ENCODE measurements around the gene SEMA4C.
A peak's percentile ranks its signal among the peaks of the same experiment; 100 is the strongest.
"Not testable (repeated sequence)": the region's sequence is repeated elsewhere in the genome, so short reads cannot be mapped to it uniquely, and the experiment has no call there.

SEMA4C gene

GRCh38 chr2:96898641-96899412, 28.9 kb upstream of the SEMA4C start:
- Histone ChIP-seq H3K4me3 (no peak overlapping the region), H3K27ac (peak overlapping the region in 9 of 21 experiments; percentile 5 to 77 (median 50))

DNA sequence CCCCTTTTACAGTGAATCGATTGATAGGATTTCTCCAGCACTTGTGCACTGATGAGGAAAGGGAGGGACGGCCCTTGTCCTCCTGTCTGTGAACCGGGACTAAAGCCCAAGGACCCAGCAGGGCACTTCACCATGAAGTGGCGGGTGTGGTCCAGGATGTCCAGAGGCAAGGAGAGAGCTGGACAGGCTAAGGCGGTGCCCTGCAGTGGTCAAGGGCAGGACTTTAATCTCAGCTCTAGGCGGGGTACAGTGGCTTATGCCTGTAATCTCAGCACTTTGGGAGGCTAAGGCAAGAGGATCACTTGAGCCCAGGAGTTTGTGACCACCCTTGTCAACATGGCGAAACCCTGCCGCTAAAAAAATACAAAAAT, 28.2 kb upstream of the SEMA4C start:
- Histone ChIP-seq H3K4me3 (no peak overlapping the region), H3K27ac (peak overlapping the region in 10 of 21 experiments; percentile 4 to 77 (median 36))

DNA sequence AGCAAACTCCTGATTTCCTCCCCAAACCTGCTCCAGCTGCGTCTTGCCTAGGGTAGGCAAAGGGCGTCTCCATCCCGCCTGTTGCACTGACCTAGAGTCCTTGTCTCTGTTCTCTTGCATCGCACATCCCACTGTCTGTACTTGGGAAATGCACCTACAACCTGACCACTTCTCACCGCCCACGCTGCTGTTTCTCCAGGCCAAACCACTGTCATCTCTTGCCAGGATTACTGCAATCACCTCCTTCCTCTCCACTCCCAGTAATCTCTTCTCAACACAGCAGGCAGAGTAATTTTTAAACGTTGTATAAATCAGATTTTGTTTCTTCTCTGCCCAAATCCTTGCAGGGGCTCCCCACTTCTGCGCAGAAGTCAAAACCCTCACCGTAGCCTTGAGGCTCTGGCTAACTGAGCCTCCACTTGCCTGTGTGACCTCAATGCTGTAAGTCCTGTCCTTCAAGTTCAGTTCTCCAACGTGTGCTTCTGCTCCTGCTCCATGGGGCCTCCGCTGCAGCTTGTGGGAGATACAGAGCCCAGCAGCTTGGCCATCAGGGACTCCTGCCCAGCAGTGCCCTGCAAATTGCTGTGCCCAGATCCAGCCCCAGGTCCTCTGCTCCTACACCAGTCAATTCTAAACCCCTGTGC, 27.7 kb upstream of the SEMA4C start:
- no peak overlapping the region for H3K4me3 ChIP-seq
- H3K27ac ChIP-seq: peak overlapping the region in 10 of 21 experiments; percentile 4 to 77 (median 36)

GRCh38 chr2:96895746-96896651, 26.1 kb upstream of the SEMA4C start:
- peak overlapping the region in 12 of 21 experiments; percentile 2 to 77 (median 37) for H3K27ac ChIP-seq

DNA sequence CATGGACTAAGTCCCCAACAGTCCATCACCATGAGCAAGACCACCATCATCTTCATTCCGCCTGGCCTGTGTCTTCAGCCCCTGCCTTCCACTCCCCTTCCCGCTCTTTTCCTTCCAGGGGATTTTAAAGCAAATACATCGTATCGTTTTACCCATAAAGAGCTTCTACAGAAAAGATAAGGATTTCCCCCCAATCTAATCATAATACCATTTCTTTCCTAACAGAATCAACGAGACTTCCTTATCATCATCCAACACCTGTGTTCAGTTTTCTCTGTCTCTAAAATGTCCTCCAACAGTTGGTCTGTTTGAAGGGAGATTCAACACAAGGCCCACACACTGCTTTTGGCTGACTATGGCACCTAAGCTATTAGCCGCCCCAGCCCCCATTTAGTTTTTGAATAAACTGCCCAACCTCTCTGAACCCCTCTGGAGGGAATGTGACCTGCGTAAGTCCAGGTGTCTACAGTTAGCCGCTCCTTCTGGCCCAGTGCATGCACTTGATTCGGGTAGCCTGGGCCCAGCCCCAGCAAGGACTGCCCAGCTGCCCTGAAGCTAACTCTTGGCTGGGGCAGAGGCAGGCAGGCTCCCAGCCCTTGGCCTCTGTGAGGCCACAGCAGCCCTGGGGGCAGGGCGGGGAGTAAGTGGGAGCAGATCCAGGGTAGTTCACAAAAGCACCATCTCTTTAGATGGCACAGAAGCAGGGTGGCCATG, 25.3 kb upstream of the SEMA4C start:
- Histone ChIP-seq H3K4me3 (no peak overlapping the region), H3K27ac (peak overlapping the region in 13 of 21 experiments; percentile 2 to 77 (median 37))

More at GRCh38 chr2:96895746-96896651, 26.1 kb upstream of the SEMA4C start:
- H3K4me3 ChIP-seq: no peak overlapping the region

DNA sequence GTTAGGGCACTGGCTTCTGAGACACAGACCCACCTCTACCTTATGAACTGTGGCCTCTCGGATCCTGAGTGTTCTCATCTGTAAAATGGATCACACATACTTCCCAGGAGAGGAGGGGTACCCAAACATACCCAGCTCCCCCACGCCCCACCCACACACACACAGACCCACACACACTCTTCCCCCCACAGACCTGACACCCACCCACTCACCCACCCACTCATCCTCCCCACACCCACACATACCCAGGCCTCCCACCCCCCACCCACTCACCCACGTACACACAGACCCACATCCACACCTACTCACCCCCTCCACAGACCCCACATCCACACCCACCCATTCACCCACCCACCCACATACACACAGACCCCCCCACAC, 24.3 kb upstream of the SEMA4C start:
- no peak overlapping the region for H3K4me3 ChIP-seq
- H3K27ac ChIP-seq: peak overlapping the region in 5 of 21 experiments; percentile 30 to 59 (median 51)

GRCh38 chr2:96893289-96894150, 23.6 kb upstream of the SEMA4C start:
- H3K27ac ChIP-seq: peak overlapping the region in 6 of 21 experiments; percentile 30 to 59 (median 46)
- no peak overlapping the region for H3K4me3 ChIP-seq

DNA sequence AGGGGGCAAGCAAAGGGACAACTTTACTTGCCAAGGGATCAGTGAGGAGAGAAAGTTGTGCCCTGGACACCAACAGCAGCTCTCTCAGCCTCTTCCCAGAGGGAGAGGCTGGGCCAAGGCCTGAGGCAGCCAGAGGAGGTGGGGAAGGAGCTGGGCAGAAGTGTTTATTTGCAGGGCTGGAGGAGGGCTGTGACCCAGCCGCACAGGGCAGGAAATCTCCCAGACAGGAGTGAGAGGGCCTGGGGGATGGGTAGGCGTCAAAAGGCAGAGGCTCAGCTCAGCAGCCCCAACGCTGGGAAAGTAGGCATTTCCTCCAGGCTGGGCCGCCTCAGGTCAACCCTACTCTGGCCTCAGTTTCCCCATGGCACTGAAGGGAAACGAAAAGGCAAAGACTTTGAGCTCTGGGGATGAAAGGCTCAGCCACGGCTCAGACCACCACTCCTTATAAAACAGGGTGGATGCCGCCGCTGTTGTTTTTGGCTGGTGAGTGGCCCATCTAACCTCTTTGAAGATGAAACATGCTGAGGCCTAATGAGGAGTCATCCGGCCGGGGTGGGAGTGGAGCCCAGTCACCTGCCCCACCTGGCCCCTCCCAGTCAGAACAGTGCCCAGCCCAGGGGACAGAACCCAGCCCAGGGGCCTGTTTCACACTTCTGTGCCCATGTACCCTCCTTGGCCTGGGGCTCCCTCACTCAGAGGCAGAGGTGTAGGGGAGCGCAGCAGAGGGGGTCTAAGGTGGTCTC, 21.9 kb upstream of the SEMA4C start:
- H3K27ac ChIP-seq: peak overlapping the region in 7 of 21 experiments; percentile 3 to 63 (median 52)

GRCh38 chr2:96890726-96891385, 21.0 kb upstream of the SEMA4C start:
- Histone ChIP-seq H3K4me3 (no peak overlapping the region), H3K27ac (peak overlapping the region in 4 of 21 experiments; percentile 3 to 63 (median 19))

More for the DNA sequence above, 21.9 kb upstream of the SEMA4C start:
- H3K4me3 ChIP-seq: no peak overlapping the region

DNA sequence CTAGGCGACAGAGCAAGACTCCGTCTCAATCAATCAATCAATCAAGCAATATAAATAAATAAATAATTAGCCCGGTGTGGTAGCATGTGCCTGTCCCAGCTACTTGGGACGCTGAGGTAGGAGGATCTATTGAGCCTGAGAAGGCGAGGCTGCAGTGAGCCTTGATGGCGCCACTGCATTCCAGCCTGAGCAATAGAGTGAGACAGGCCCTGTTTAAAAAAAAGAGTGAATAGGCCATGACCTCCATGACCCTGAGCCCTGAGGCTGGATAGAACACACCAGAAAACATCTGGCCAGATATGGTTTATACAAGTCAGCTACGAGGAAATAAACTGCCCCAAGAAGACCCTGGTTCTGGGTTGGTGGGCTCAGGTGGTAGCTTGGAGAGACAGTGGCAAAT, 20.4 kb upstream of the SEMA4C start:
- Histone ChIP-seq H3K4me3 (no peak overlapping the region), H3K27ac (peak overlapping the region in 2 of 21 experiments; percentile 3 to 17)

DNA sequence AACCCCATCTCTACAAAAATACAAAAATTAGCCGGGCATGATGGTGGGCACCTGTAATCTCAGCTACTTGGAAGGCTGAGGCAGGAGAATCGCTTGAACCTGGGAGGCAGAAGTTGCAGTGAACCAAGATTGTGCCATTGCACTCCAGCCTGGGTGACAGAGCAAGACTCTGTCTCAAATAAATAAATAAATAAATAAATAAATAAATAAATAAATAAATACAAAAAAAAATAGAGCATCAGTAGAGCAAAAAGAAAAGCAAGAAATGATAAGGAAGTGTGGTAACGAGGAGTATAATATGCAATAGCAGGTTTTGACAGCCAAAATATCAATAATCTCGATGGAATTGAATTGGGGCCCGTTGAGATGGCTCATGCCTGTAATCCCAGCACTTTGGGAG, 19.6 kb upstream of the SEMA4C start:
- H3K4me3 ChIP-seq: not testable (repeated sequence)
- peak overlapping the region in 2 of 21 experiments; percentile 42 to 53 for H3K27ac ChIP-seq

DNA sequence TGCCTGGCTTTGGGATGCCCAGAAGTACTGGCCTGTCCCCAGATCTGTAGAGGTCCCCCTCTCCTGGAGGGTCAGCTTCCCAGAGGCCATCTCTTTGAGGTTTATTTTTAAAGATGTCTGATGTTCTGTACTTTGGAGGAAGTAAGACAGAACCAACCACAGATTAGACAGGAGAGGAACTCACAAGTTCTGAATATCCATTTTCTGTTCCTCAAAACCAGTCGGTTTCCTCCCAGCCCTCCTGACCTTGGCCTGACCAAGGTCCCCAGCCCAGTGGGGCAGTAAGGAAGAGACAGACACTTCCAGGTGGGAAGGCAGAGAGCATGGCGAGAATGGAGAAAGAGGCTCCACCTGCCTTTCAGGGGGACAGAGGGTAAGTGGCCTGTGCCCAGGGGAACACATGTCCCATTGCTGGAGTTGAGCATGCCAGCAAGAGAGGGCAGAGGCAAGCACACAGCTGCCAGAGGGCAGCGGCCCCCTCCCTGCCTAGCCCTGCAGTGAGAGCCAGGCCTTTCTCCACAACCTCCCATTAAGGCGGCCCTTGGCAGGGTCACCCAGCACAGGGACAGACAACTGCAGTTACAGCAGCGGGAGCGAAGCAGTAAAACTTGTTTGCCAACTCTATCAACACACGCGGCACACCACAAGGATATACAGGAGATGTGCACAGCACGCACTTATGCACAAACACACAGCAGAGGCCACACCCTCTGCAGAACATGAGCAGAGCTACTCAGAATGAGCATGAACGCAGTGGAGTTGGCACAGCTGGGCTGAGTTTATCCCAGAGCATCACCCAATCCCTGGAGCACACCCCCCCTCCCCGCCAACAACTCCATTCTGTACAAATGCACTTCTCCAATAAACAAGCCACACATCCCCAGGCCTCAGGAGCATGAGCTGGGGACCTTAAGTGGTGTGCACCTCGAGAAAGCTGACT, 18.5 kb upstream of the SEMA4C start:
- Histone ChIP-seq H3K27ac (peak overlapping the region in 20 of 21 experiments; percentile 5 to 85 (median 72)), H3K4me3 (no peak overlapping the region)

- Histone ChIP-seq H3K27ac (peak overlapping the region in 19 of 21 experiments; percentile 2 to 85 (median 74)), H3K4me3 (no peak overlapping the region)
Measured at GRCh38 chr2:96887493-96888012, 17.7 kb upstream of the SEMA4C start.

- Histone ChIP-seq H3K27ac (no peak overlapping the region), H3K4me3 (no peak overlapping the region)
Measured at GRCh38 chr2:96885432-96886347, 15.8 kb upstream of the SEMA4C start.
